Hematopoietic multipotent progenitor cell treated with erythropoietin and hydrocortisone succinate and interleukin-3 and kit ligand, for 6 days (in vitro differentiated cells): ENCODE results near the gene SLC2A3.
"Not testable (repeated sequence)": the region's sequence is repeated elsewhere in the genome, so short reads cannot be mapped to it uniquely, and the experiment has no call there.

Experiments
- DNase-seq: peaks from one replicate; pipeline ENCODE4 v3.0.0-alpha.2; 2015

The SLC2A3 gene

GRCh38 chr12:7935590-7936581, at the start of gene SLC2A3:
Gene SLC2A3 (minus strand): TSS chr12:7936187. CDS start chr12:7936034, 153 bp downstream.
- peak; percentile 94 for DNase-seq

- no peak for DNase-seq
These were observed 48.9 kb upstream of the SLC2A3 start for GRCh38 chr12:7984900-7985299.

DNA sequence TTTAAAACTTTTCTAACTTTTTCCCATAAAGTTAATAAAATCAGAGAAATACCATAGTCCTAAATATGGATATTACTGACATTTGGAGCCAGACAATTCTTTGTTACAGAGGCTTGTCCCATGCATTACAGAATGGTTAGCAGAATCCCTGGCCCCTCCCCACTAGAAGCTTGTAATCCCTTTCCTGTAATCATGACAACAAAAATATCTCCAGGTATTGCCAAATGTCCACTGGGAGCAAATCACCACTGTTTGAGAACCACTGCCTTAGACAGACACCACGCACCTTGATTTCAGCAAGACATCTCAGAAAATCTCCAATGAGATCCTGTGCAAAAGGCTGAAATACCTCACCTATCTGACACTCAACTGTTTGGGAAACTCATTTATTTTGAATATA, 47.5 kb upstream of the SLC2A3 start:
- DNase-seq: not testable (repeated sequence)

GRCh38 chr12:7983019-7983418, 47.0 kb upstream of the SLC2A3 start:
- not testable (repeated sequence) for DNase-seq

DNA sequence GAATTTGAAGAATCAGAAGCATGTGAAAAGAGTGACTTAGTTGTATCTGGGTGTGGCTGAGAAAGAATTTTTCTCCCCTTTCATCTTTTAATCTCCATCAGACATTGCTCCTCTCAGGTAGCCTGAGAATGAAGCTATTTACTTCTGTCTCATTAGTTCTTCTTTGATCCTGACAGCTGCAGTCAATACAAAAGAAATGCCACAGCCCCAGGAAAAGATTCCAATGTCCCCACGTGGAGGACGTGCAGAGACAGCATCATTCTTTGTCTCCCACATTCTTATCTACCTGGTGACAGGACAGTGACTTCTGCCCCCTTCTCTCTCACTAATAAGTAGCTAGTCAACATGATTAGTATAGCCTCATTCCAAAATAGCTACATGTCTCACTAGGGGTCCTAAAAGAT, 46.3 kb upstream of the SLC2A3 start:
- DNase-seq: not testable (repeated sequence)

DNA sequence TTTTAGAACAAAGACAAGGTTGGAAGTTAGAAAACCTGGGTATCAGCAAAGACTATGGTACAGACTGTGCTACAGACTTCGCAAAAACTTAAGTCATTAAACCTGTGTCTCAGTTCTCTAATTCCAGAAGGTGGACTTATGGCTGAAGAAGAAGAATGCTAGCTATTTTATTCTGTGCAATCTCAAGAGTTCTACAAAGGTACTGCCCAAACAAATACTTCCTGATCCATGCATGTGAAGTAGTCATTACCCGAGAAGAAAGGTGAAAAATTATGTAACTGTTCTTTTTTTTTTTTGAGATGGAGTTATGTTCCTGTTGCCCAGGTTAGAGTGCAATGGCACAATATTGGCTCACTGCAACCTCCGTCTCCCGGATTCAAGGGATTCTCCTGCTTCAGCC, 45.5 kb upstream of the SLC2A3 start:
- DNase-seq: no peak

DNA sequence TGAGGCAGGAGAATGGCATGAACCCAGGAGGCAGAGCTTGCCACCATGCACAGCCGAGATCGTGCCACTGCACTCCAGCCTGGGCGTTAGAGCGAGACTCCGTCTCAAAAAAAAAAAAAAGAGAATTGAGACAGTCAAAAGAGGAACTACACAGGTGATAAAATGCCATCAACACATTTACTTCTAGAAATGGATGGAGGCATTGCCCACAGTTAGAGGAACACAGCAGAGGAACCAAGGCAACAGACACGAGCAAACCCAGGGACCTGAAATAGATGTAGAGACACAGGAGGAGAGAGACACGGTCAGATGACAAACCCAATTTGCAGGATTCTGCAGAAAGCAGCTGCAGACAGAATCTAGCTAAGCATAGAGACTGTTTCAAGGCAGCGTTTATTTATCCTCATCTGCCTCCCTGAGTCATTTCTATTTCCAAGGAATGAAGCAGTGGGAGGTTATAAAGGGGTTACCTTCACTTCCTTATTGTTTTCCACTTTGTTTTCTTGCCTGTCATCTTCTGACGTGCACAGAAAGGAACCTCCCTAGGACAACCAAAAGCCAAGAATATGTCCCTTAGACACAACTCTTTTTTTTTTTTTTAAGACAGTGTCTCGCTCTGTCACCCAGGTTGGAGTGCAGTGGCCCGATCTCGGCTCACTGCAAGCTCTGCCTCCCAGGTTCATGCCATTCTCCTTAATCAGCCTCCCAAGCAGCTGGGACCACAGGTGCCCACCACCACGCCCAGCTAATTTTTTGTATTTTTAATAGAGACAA, 41.6 kb upstream of the SLC2A3 start:
- not testable (repeated sequence) for DNase-seq

GRCh38 chr12:7973457-7973825, 37.5 kb upstream of the SLC2A3 start:
- DNase-seq: no peak

- no peak for DNase-seq
These were observed 36.9 kb upstream of the SLC2A3 start for GRCh38 chr12:7972734-7973456.

GRCh38 chr12:7972269-7972668, 36.3 kb upstream of the SLC2A3 start:
- DNase-seq: not testable (repeated sequence)

- not testable (repeated sequence) for DNase-seq
These were observed 35.8 kb upstream of the SLC2A3 start for GRCh38 chr12:7971765-7972164.

- DNase-seq: peak; percentile 94
These were observed 34.7 kb upstream of the SLC2A3 start for GRCh38 chr12:7970475-7971252.

- DNase-seq: no peak
These were observed 30.6 kb upstream of the SLC2A3 start for GRCh38 chr12:7966563-7966962.

GRCh38 chr12:7964669-7965068, 28.7 kb upstream of the SLC2A3 start:
- not testable (repeated sequence) for DNase-seq

DNA sequence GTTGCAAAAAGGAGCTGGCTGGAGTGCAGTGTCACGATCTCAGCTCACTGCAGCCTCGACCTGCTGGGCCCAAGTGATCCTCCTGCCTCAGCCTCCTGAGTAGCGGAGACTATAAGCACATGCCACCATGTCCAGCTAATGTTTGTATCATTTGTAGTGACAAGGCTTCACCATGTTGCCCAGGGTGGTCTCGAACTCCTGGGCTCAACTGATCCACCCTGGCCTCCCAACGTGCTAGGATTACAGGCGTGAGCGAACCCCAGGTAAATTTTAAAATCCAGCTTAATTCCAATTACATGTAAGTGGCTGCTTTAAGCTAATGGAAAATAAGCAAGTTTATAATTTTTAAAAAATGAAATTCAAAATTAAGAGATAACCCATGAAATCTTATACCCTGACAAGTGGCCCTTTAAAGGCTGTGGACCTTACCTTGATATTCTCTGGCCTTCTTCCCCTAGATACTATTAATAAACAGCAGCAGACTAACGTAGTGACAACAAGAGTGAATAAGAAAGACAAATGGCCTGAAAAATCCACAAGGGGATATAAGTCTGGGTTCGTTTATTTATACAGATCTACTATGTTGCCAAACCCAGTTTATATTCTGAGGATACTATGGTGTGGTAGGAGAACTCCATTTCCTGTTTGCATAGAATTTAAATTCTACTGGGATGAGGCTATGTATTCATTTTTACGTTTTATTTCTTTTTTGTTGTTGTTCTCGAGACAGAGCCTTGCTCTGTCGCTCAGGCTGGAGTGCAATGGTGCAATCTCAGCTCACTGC, 25.6 kb upstream of the SLC2A3 start:
- DNase-seq: no peak

- peak; percentile 81 for DNase-seq
These were observed 23.7 kb upstream of the SLC2A3 start for GRCh38 chr12:7959701-7960121.

DNA sequence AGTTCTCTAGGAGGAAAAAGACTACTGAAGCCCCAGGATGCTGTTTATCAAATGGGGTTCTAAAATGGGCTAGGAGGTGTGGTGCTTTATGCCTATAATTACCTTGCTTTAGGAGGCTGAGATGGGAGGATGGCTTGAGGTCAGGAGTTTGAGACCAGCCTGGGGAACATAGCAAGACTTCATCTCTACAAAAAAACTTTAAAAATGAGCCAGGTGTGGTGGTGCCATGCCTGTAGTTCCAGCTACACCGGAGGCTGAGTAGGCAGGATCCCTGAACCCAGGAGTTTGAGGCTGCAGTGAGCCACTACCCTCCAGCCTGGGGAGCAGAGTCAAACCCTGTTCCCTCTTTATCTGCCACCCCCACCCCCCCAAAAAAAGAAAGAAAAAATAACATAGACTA, 23.3 kb upstream of the SLC2A3 start:
- DNase-seq: no peak

DNA sequence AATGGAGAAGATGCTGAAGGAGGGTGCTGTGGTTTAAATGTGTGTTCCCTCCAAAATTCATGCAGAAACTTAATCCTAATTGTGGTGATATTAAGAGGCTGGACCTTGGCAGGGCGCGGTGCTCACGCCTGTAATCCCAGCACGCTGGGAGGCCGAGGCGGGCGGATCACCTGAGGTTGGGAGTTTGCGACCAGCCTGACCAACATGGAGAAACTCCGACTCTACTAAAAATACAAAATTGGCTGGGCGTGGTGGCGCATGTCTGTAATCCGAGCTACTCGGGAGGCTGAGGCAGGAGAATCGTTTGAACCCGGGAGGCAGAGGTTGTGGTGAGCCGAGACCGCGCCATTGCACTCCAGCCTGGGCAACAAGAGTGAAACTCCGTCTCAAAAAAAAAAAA, 18.9 kb upstream of the SLC2A3 start:
- DNase-seq: not testable (repeated sequence)

GRCh38 chr12:7954418-7954817, 18.4 kb upstream of the SLC2A3 start:
- not testable (repeated sequence) for DNase-seq

DNA sequence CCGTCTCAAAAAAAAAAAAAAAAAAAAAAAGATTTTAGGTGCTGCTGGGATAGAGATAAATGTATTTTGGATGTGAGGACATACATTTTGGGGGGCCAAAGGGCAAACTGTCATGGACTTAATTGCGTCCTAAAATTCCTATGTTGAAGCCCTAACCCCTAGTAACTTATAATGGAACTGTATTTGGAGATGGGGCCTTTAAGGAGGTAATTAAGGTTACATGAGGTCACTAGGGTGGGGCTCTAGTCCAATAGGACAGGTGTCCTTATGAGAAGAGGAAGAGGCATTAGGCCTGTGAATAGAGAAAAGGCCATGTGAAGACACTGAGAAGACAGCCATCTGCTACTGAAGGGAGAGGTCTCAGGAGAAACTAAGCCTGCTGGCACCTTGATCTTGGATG, 17.9 kb upstream of the SLC2A3 start:
- DNase-seq: not testable (repeated sequence)

GRCh38 chr12:7951671-7952070, 15.7 kb upstream of the SLC2A3 start:
- DNase-seq: no peak
